ENCODE measurements around the gene UBR4.
"Not testable (repeated sequence)": the region's sequence is repeated elsewhere in the genome, so short reads cannot be mapped to it uniquely, and the experiment has no call there.

UBR4 gene

DNA sequence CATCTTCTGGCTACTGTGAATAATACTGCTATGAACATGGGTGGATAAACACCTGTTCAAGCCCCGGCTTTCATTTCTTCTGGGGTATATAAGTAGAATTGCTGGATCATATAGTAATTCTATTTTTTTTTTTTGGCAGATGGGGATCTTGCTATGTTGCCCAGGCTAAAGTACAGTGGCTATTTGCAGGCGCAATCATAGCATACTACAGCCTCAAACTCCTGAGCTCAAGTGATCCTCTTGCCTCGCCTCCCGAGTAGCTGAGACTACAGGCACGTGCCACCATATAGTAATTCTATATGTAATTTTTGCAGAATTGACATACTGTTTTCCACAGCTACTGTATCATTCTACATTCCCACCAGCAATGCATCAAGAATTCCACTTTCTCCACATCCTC, 27.8 kb downstream of the UBR4 start:
- TF ChIP-seq PPARA (CRISPR knock-in tag; IDR thresholded peaks at IDR 0.05; ENCODE audit: borderline replicate concordance) (no peak), ARNTL (CRISPR knock-in tag; IDR thresholded peaks at IDR 0.05; ENCODE audit: borderline replicate concordance, low read depth) (no peak)
- ATAC-seq = no peak

DNA sequence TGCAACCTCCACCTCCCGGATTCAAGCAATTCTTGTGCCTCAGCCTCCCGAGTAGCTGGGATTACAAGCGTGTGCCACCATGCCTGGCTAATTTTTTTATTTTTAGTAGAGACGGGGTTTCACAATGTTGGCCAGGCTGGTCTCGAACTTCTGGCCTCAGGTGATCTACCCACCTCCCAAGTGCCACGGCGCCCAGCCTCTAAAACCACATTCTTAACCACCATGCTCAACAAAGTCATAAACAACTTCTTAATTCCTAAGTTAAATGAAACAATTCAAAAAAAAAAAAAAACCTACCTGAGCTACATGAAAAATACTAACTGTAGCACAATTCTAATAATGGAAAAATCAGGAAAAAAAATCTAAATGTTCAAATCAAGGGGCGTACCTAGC, 29.8 kb downstream of the UBR4 start:
- ATAC-seq = not testable (repeated sequence)

DNA sequence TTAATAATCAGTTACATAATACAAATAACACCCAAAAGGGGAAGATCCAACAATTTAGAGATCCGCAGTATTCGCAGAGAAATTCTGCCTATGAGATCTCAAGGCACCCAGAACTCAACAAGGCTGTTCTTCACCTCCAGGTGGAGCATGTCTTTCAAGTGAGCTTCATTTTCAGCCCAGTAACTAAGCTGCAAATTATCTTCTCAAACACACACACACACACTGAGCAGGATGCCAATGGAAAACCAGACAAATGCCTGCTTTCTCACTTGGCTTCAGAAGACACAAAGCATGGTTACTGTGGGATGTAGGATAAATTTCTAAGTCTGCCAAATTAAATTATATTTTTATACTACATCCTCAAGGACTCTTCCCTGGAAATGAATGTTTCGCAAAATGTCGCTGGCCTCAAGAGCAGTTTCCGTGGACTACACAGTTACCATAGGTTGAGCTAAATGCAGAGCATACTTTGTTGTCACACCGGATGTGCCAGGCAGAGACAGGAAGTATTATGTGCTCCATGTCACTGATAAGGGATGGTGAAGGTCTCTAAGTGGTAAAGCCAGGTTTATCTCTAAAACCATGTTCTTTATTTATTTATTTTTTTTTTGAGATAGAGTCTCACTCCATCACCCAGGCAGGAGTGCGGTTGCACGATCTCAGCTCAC, 30.3 kb downstream of the UBR4 start:
- peak; percentile 83 for ATAC-seq
- TF ChIP-seq TOX (CRISPR knock-in tag; IDR thresholded peaks at IDR 0.05; ENCODE audit: borderline replicate concordance) (no peak), ZNF8 (CRISPR knock-in tag; IDR thresholded peaks at IDR 0.05) (no peak), BACH2 (CRISPR knock-in tag; IDR thresholded peaks at IDR 0.05; ENCODE audit: borderline replicate concordance) (no peak), TCF4 (CRISPR knock-in tag; IDR thresholded peaks at IDR 0.05; ENCODE audit: borderline replicate concordance) (no peak), ZC3H10 (CRISPR knock-in tag; IDR thresholded peaks at IDR 0.05) (no peak), ESRRG (CRISPR knock-in tag; IDR thresholded peaks at IDR 0.05) (no peak), ZNF565 (CRISPR knock-in tag; conservative IDR thresholded peaks at IDR 0.05; ENCODE audit: low read depth) (no peak), PPARA (CRISPR knock-in tag; IDR thresholded peaks at IDR 0.05; ENCODE audit: borderline replicate concordance) (no peak), ISL1 (CRISPR knock-in tag; IDR thresholded peaks at IDR 0.05) (no peak), RARB (CRISPR knock-in tag; IDR thresholded peaks at IDR 0.05) (no peak)
- TF ChIP-seq, protein P1, sequence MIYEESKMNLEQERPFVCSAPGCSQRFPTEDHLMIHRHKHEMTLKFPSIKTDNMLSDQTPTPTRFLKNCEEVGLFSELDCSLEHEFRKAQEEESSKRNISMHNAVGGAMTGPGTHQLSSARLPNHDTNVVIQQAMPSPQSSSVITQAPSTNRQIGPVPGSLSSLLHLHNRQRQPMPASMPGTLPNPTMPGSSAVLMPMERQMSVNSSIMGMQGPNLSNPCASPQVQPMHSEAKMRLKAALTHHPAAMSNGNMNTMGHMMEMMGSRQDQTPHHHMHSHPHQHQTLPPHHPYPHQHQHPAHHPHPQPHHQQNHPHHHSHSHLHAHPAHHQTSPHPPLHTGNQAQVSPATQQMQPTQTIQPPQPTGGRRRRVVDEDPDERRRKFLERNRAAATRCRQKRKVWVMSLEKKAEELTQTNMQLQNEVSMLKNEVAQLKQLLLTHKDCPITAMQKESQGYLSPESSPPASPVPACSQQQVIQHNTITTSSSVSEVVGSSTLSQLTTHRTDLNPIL (CRISPR knock-in tag; IDR thresholded peaks at IDR 0.05; ENCODE audit: low read depth) = no peak
- TF ChIP-seq, protein P2, sequence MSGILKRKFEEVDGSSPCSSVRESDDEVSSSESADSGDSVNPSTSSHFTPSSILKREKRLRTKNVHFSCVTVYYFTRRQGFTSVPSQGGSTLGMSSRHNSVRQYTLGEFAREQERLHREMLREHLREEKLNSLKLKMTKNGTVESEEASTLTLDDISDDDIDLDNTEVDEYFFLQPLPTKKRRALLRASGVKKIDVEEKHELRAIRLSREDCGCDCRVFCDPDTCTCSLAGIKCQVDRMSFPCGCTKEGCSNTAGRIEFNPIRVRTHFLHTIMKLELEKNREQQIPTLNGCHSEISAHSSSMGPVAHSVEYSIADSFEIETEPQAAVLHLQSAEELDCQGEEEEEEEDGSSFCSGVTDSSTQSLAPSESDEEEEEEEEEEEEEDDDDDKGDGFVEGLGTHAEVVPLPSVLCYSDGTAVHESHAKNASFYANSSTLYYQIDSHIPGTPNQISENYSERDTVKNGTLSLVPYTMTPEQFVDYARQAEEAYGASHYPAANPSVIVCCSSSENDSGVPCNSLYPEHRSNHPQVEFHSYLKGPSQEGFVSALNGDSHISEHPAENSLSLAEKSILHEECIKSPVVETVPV (CRISPR knock-in tag; IDR thresholded peaks at IDR 0.05) = no peak
- TF ChIP-seq, protein P3, sequence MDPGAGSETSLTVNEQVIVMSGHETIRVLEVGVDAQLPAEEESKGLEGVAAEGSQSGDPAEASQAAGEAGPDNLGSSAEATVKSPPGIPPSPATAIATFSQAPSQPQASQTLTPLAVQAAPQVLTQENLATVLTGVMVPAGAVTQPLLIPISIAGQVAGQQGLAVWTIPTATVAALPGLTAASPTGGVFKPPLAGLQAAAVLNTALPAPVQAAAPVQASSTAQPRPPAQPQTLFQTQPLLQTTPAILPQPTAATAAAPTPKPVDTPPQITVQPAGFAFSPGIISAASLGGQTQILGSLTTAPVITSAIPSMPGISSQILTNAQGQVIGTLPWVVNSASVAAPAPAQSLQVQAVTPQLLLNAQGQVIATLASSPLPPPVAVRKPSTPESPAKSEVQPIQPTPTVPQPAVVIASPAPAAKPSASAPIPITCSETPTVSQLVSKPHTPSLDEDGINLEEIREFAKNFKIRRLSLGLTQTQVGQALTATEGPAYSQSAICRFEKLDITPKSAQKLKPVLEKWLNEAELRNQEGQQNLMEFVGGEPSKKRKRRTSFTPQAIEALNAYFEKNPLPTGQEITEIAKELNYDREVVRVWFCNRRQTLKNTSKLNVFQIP (CRISPR knock-in tag; IDR thresholded peaks at IDR 0.05; ENCODE audit: borderline replicate concordance, low read depth) = no peak
- TF ChIP-seq, protein P4, sequence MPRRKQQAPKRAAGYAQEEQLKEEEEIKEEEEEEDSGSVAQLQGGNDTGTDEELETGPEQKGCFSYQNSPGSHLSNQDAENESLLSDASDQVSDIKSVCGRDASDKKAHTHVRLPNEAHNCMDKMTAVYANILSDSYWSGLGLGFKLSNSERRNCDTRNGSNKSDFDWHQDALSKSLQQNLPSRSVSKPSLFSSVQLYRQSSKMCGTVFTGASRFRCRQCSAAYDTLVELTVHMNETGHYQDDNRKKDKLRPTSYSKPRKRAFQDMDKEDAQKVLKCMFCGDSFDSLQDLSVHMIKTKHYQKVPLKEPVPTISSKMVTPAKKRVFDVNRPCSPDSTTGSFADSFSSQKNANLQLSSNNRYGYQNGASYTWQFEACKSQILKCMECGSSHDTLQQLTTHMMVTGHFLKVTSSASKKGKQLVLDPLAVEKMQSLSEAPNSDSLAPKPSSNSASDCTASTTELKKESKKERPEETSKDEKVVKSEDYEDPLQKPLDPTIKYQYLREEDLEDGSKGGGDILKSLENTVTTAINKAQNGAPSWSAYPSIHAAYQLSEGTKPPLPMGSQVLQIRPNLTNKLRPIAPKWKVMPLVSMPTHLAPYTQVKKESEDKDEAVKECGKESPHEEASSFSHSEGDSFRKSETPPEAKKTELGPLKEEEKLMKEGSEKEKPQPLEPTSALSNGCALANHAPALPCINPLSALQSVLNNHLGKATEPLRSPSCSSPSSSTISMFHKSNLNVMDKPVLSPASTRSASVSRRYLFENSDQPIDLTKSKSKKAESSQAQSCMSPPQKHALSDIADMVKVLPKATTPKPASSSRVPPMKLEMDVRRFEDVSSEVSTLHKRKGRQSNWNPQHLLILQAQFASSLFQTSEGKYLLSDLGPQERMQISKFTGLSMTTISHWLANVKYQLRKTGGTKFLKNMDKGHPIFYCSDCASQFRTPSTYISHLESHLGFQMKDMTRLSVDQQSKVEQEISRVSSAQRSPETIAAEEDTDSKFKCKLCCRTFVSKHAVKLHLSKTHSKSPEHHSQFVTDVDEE (CRISPR knock-in tag; IDR thresholded peaks at IDR 0.05) = no peak

DNA sequence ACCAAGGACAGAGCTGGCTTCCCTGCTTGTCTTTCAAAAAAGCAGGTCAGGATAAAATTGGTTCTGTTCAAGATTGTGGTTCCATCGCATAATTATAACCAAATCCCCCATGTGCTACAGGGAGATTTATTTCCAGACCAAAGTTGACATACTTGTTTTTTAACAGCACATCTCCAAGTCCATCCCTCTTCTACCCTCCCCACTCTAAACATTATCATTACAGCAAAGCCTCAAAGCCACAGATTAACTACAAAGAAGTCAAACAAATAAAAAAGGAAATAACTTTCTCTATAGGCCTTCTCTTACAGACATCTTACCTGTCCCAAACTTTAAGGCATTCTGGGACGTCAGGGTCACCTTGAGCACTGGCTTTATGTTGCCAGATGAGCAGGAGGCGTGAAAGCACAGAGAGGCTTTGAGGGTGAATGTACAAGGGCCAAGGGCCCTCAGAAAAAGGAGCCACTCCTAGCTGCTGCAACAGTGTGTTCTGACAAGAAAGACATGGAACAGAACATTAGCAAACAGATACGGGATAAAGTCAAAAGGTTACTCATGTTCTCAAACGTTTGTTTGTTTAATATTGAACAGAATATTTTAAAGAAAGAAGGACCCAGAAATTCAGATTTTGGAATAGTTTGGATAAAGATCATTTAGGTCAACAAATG, 31.2 kb downstream of the UBR4 start:
- ATAC-seq = no peak
- TF ChIP-seq TOX (CRISPR knock-in tag; IDR thresholded peaks at IDR 0.05; ENCODE audit: borderline replicate concordance) (no peak), GLIS3 (CRISPR knock-in tag; IDR thresholded peaks at IDR 0.05) (no peak), PPARA (CRISPR knock-in tag; IDR thresholded peaks at IDR 0.05; ENCODE audit: borderline replicate concordance) (no peak), RARB (CRISPR knock-in tag; IDR thresholded peaks at IDR 0.05) (no peak), ZFP3 (CRISPR knock-in tag; IDR thresholded peaks at IDR 0.05) (no peak), CSDC2 (CRISPR knock-in tag; IDR thresholded peaks at IDR 0.05) (no peak), OSR1 (CRISPR knock-in tag; IDR thresholded peaks at IDR 0.05) (no peak)
- TF ChIP-seq, protein P3 (CRISPR knock-in tag; IDR thresholded peaks at IDR 0.05; ENCODE audit: borderline replicate concordance, low read depth) = no peak
